Endothelial cell of umbilical vein (primary cell): ENCODE data around the gene FGF12. TPM values are rescaled to one million over a fixed set of nuclear protein-coding genes. Genes with fewer than 3 reads are reported as not detected.

Source experiments
- BruUV-seq: library from RNA; stranded (reverse); fragments of 400-500 nt; replicated peaks from 2 replicates; lab custom pipeline; 2021; lab: Mats Ljungman, UMichigan
- CTCF ChIA-PET: fragments of 300-600, 350-600 bp; sonication (Branson Sonifier 250); formaldehyde crosslinking; loops from one replicate; lab custom pipeline; 2021; ENCODE audit warnings: antibody characterized with exemption, inconsistent platforms; lab: Charles Lee
- POLR2A ChIA-PET: fragments of 300-600, 350-600 bp; sonication (Branson Sonifier 250); formaldehyde crosslinking; loops from one replicate; lab custom pipeline; 2021; ENCODE audit warnings: antibody characterized with exemption, inconsistent platforms; lab: Charles Lee
- DNase-seq: peaks from one replicate; pipeline ENCODE4 v3.0.0-alpha.2; 2011; ENCODE audit warnings: low read depth, low spot score
- FAIRE-seq: peaks from 2 replicates; lab custom pipeline; 2011; peaks lifted over from hg19 to GRCh38; lab: Jason Lieb, UNC
- H2AFZ ChIP-seq: 2 replicates; pipeline ENCODE4 v1.6.0; 2012; ENCODE audit warnings: low read depth, low read length, control low read depth, inconsistent platforms
- H3K27ac ChIP-seq: 2 replicates; pipeline ENCODE4 v1.5.1; 2011; ENCODE audit warnings: low read depth, mild to moderate bottlenecking, control low read depth, low read length, moderate library complexity; ENCODE audit not compliant: insufficient read depth
- H3K27me3 ChIP-seq, 2 experiments: 2 replicates each; pipeline versions ENCODE4 v1.6.0 to v1.6.1; 2011; ENCODE audit warnings: low read length in 2 of 2, mixed read lengths in 1 of 2; ENCODE audit not compliant: control insufficient read depth in 2 of 2, insufficient read depth in 2 of 2
- H3K36me3 ChIP-seq, 2 experiments: 2 replicates in 1 of 2; 3 replicates in 1 of 2; pipeline ENCODE4 v1.5.1; 2011; ENCODE audit warnings: low read length in 2 of 2, mild to moderate bottlenecking in 1 of 2, moderate library complexity in 1 of 2; ENCODE audit not compliant: control insufficient read depth in 2 of 2, insufficient read depth in 2 of 2; ENCODE audit errors: extremely low read depth in 1 of 2
- H3K4me1 ChIP-seq: 3 replicates; pipeline ENCODE4 v1.5.1; 2011; ENCODE audit warnings: mild to moderate bottlenecking, low read length; ENCODE audit not compliant: control insufficient read depth, insufficient read depth; ENCODE audit errors: extremely low read depth
- H3K4me2 ChIP-seq: 2 replicates; pipeline ENCODE4 v1.6.1; 2011; ENCODE audit warnings: low read length, control low read depth, mixed read lengths; ENCODE audit not compliant: insufficient read depth
- H3K4me3 ChIP-seq, 3 experiments: fragments of 200-600 bp in 1 of 3; sonication (generic), shearing (Covaris generic) in 1 of 3; replicated peaks in 1 of 3; 2 replicates each; pipeline ENCODE4 v1.5.1; 2011 to 2016; ENCODE audit warnings: control low read depth in 3 of 3, low read length in 3 of 3, mild to moderate bottlenecking in 2 of 3, inconsistent platforms in 1 of 3, low read depth in 1 of 3, moderate library complexity in 1 of 3; ENCODE audit not compliant: insufficient read depth in 1 of 3
- H3K79me2 ChIP-seq: 2 replicates; pipeline ENCODE4 v1.6.0; 2012; ENCODE audit warnings: low read length, inconsistent platforms; ENCODE audit not compliant: control insufficient read depth, insufficient read depth
- H3K9ac ChIP-seq: replicated peaks from 2 replicates; pipeline ENCODE3; 2011; ENCODE audit warnings: low read length, control low read depth; ENCODE audit not compliant: insufficient read depth; ENCODE audit errors: extremely low read depth
- H3K9me1 ChIP-seq: replicated peaks from 3 replicates; pipeline ENCODE4 v1.6.0; 2011; ENCODE audit warnings: mild to moderate bottlenecking, low read length; ENCODE audit not compliant: control insufficient read depth, insufficient read depth; ENCODE audit errors: extremely low read depth
- H3K9me3 ChIP-seq: replicated peaks from 2 replicates; pipeline ENCODE4 v1.5.1; 2012; ENCODE audit warnings: low read length, inconsistent platforms; ENCODE audit not compliant: control insufficient read depth, insufficient read depth
- H4K20me1 ChIP-seq: replicated peaks from 2 replicates; pipeline ENCODE3; 2011; ENCODE audit warnings: mild to moderate bottlenecking, low read length; ENCODE audit not compliant: control insufficient read depth, insufficient read depth; ENCODE audit errors: extremely low read depth
- CTCF ChIP-seq, 2 donors: IDR thresholded peaks; 1 replicate in 1 of 2; 2 replicates in 1 of 2; pipeline ENCODE4 v1.5.1; 2011; ENCODE audit warnings: low read length in 2 of 2, mild to moderate bottlenecking in 2 of 2, moderate library complexity in 2 of 2, control low read depth in 1 of 2, inconsistent platforms in 1 of 2, low read depth in 1 of 2; ENCODE audit not compliant: insufficient read depth in 1 of 2; ENCODE audit errors: extremely low read depth in 1 of 2
- EZH2 ChIP-seq: IDR thresholded peaks from 2 replicates; pipeline ENCODE4 v1.6.1; 2012; ENCODE audit warnings: borderline replicate concordance, low read depth, mild to moderate bottlenecking, moderate library complexity, low read length, inconsistent platforms; ENCODE audit not compliant: severe bottlenecking
- FOS ChIP-seq: IDR thresholded peaks from 2 replicates; pipeline ENCODE4 v1.6.1; 2011; ENCODE audit warnings: mild to moderate bottlenecking, low read length, moderate library complexity, borderline replicate concordance; ENCODE audit not compliant: insufficient read depth
- GATA2 ChIP-seq: IDR thresholded peaks from 2 replicates; pipeline ENCODE4 v1.7.0; 2011; ENCODE audit warnings: low read depth, mild to moderate bottlenecking, moderate library complexity, mixed read lengths, low read length; ENCODE audit not compliant: insufficient read length, insufficient read depth
- JUN ChIP-seq: IDR thresholded peaks from 2 replicates; pipeline ENCODE4 v1.6.1; 2011; ENCODE audit warnings: borderline replicate concordance, low read depth; ENCODE audit not compliant: insufficient read length, insufficient read depth
- MAX ChIP-seq: IDR thresholded peaks from 2 replicates; pipeline ENCODE4 v1.6.1; 2011; ENCODE audit not compliant: insufficient read depth, insufficient read length
- MYC ChIP-seq: IDR thresholded peaks from one replicate; pipeline ENCODE4 v1.6.1; 2011; ENCODE audit warnings: mild to moderate bottlenecking, low read depth, low read length
- POLR2AphosphoS5 ChIP-seq: IDR thresholded peaks from 2 replicates; pipeline ENCODE4 v1.6.1; 2012; ENCODE audit warnings: low read depth, mild to moderate bottlenecking, control low read depth, low read length, moderate library complexity; ENCODE audit not compliant: insufficient read depth
- dilution Hi-C: fragments of 300-500 bp; cut with MboI; formaldehyde crosslinking; loops from one replicate; pipeline ENCODE4 v1.15.0; 2019; ENCODE audit warnings: low sequenced_read_pairs; ENCODE audit not compliant: extremely low pct_ligation_motif_present
- intact Hi-C: fragments of 100-400 bp; cut with micrococcal nuclease; formaldehyde crosslinking; loops from one replicate; pipeline ENCODE4 v1.10.0; 2022
- polyA plus RNA-seq, 4 experiments: library from polyadenylated mRNA; depleted of rRNA in 3 of 4; stranded (reverse) in 3 of 4; unstranded in 1 of 4; fragments of >200 nt; gene quantifications; 2 replicates each; pipeline versions ENCODE4 v1.2.1 to v1.2.3, GENCODE V29; 2011 to 2012; ENCODE audit warnings: missing spikeins in 1 of 4
- total RNA-seq: library from RNA; stranded (reverse); gene quantifications from 2 replicates; pipeline ENCODE4 v1.2.3, GENCODE V29; 2021

FGF12 gene
- total and polyA plus RNA-seq, 2 donors (not counting 3 experiments of a cell fraction or from before 2014, with no cell fraction given): 0.72 to 2.5 TPM

GRCh38 chr3:192339214-192339613, 388.1 kb downstream of the FGF12 start:
- Histone ChIP-seq H3K79me2 (no peaks in the 10 kb centered on the region), H3K4me1 (no peaks in the 10 kb centered on the region), H4K20me1 (no peaks in the 10 kb centered on the region), H3K36me3 (no peaks in the 10 kb centered on the region), H3K9ac (no peak overlapping the region), H3K4me2 (no peak overlapping the region), H2AFZ (no peak overlapping the region), H3K9me3 (no peaks in the 10 kb centered on the region), H3K4me3 (no peak overlapping the region), H3K9me1 (no peaks in the 10 kb centered on the region), H3K27ac (no peak overlapping the region), H3K27me3 (no peaks in the 10 kb centered on the region)
- dilution Hi-C loops: no loop called here
- no peak for TF ChIP-seq CTCF (IDR thresholded peaks at IDR 0.05; ENCODE audit: extremely low read depth in 1 of 2, insufficient read depth in 1 of 2, low read depth in 1 of 2, low read length in 2 of 2)
- no peak for TF ChIP-seq MYC
- TF ChIP-seq JUN: no peak
- no peak for TF ChIP-seq EZH2
- TF ChIP-seq POLR2AphosphoS5: no peak
- BruUV-seq: no TSS peak
- ChIA-PET POLR2A (no interaction called here), CTCF (interaction anchor here (0.5 to 1.7 kb wide), 2 partner anchors 27 to 36 kb away, joined by 3 to 4 read pairs; no protein-coding TSS in a partner anchor)
- FAIRE-seq (no peak), DNase-seq (no peak)
- intact Hi-C loops: no loop called here

- ChIA-PET CTCF (no interaction called here), POLR2A (no interaction called here)
- Histone ChIP-seq H3K9me3 (no peaks in the 10 kb centered on the region), H3K36me3 (no peaks in the 10 kb centered on the region), H3K4me1 (no peaks in the 10 kb centered on the region), H4K20me1 (no peaks in the 10 kb centered on the region), H3K27ac (no peak overlapping the region), H3K9ac (no peak overlapping the region), H3K79me2 (no peaks in the 10 kb centered on the region), H2AFZ (no peak overlapping the region), H3K9me1 (no peaks in the 10 kb centered on the region), H3K4me2 (no peak overlapping the region), H3K4me3 (no peak overlapping the region), H3K27me3 (no peaks in the 10 kb centered on the region)
- no peak for TF ChIP-seq FOS
- TF ChIP-seq POLR2AphosphoS5: no peak
- TF ChIP-seq GATA2: no peak
- TF ChIP-seq MAX: no peak
- TF ChIP-seq EZH2: no peak
- FAIRE-seq (no peak), DNase-seq (no peak)
- intact Hi-C loops: no loop called here
- dilution Hi-C loops: no loop called here
- BruUV-seq: no TSS peak
Observed at GRCh38 chr3:192336286-192336685, 391.1 kb downstream of the FGF12 start.
